ENCODE measurements around the gene BST2.
"Not testable (repeated sequence)": the region's sequence is repeated elsewhere in the genome, so short reads cannot be mapped to it uniquely, and the experiment has no call there.

BST2 gene

GRCh38 chr19:17390665-17391370, 14.6 kb downstream of the BST2 start:
- peak; percentile 9 to 90 (median 78) for DNase-seq

- DNase-seq: no peak
These were observed 15.3 kb downstream of the BST2 start for GRCh38 chr19:17389957-17390664.

GRCh38 chr19:17389288-17389687, 16.1 kb downstream of the BST2 start:
- no peak for DNase-seq

- peak in 23 of 58 donors; percentile 2 to 58 (median 16) for DNase-seq
These were observed 19.4 kb downstream of the BST2 start for GRCh38 chr19:17385878-17386611.

GRCh38 chr19:17380426-17381138, 24.8 kb downstream of the BST2 start:
- no peak for DNase-seq

- DNase-seq: peak in 1 of 58 donors; percentile 7
These were observed 26.2 kb downstream of the BST2 start for GRCh38 chr19:17379221-17379631.

- no peak for DNase-seq
These were observed 27.2 kb downstream of the BST2 start for GRCh38 chr19:17378271-17378670.

- DNase-seq: no peak
These were observed 28.4 kb downstream of the BST2 start, which contains the start of gene PLVAP for GRCh38 chr19:17376935-17377600. Gene PLVAP, minus strand, starts transcription at chr19:17377342. Its CDS starts 54 bp downstream, at chr19:17377288.

- DNase-seq: peak in 30 of 58 donors; percentile 3 to 66 (median 22)
These were observed 35.3 kb downstream of the BST2 start for GRCh38 chr19:17370026-17370587.

- no peak for DNase-seq
These were observed 40.1 kb downstream of the BST2 start for GRCh38 chr19:17365361-17365760.

- not testable (repeated sequence) for DNase-seq
These were observed 41.4 kb downstream of the BST2 start for GRCh38 chr19:17363852-17364605.

GRCh38 chr19:17359905-17360800, 45.3 kb downstream of the BST2 start:
- DNase-seq: no peak

- DNase-seq: no peak
These were observed 47.0 kb downstream of the BST2 start for GRCh38 chr19:17358395-17358794.

GRCh38 chr19:17357724-17358123, 47.7 kb downstream of the BST2 start:
- no peak for DNase-seq

- no peak for DNase-seq
These were observed 48.3 kb downstream of the BST2 start for GRCh38 chr19:17357078-17357666.

- no peak for DNase-seq
These were observed 52.0 kb downstream of the BST2 start for GRCh38 chr19:17353386-17353785.

Data from anterior cingulate cortex (tissue), 58 donors.